ENCODE results near the gene GRM7. TPM values are rescaled to one million over a fixed set of nuclear protein-coding genes. Genes with fewer than 3 reads are reported as not detected.

GRM7 gene
- total and polyA plus RNA-seq, 2 of the 4 experiments (the other 2 are of a cell fraction) = not detected

DNA sequence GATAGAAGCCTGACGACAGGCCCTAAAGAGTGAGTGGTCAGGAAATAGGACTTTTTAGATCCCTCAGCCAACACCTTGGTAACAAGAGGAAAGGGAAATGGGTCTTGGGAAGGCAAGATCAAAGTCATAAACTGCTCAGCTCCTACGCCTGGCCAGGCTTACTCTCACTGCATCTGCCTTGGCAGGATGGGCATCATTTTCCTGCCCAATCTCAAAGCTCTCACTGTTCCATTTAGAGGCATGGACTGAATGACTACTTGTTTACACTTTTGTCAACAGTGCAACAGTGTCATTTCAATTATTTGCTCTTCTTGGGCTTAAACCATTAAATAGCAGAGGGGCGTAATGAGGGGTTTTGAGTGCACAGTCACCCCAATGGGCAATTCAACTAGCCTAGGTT, 808.7 kb downstream of the GRM7 start:
- WGBS, 2 experiments (ENCODE audit: extremely low coverage in 2 of 2, insufficient read length in 1 of 2) = no CpG with 5 or more reads among the region's 3 CpGs
- dilution Hi-C loops (cut with HindIII; ENCODE audit: low sequenced_read_pairs, unreplicated experiment) = no loop called here

More for the DNA sequence above, 808.7 kb downstream of the GRM7 start:
- ChIA-PET POLR2A (ENCODE audit: unreplicated experiment) (no interaction called here), CTCF (no interaction called here)
- BruUV-seq (replicated peaks) = no TSS peak
- no peak overlapping the region for H3K14ac ChIP-seq (replicated peaks; ENCODE audit: low read depth, low read length)
- no peak overlapping the region for H4K8ac ChIP-seq (ENCODE audit: low read depth in 2 of 2, low read length in 2 of 2)
- ATAC-seq (ENCODE audit: low read depth) = no peak
- H3K56ac ChIP-seq (ENCODE audit: extremely low read depth, insufficient read depth, low read length) = no peak overlapping the region
- H4K5ac ChIP-seq (ENCODE audit: low read depth, low read length) = no peak overlapping the region
- no peak overlapping the region for H3K4me2 ChIP-seq (ENCODE audit: low read depth, low read length)
- H2AFZ ChIP-seq (replicated peaks; ENCODE audit: low read length, poor library complexity) = no peak overlapping the region
- no peak overlapping the region for H2BK5ac ChIP-seq (ENCODE audit: low read depth, low read length, poor library complexity, severe bottlenecking)
- no peak overlapping the region for H3K4ac ChIP-seq (ENCODE audit: low read depth, low read length)
- intact Hi-C loops (cut with micrococcal nuclease) = no loop called here
- H3K9me3 ChIP-seq (ENCODE audit: control insufficient read depth, insufficient read depth, low read length) = peaks cover 13% of the 10 kb centered on the region
- TF ChIP-seq RCOR1 (IDR thresholded peaks at IDR 0.05; ENCODE audit: insufficient replicate concordance, low read length) (no peak), FOS (IDR thresholded peaks at IDR 0.05; ENCODE audit: low read depth, low read length) (no peak), NFE2L2 (IDR thresholded peaks at IDR 0.05; ENCODE audit: low read depth, low read length) (no peak), MAZ (IDR thresholded peaks at IDR 0.05; ENCODE audit: borderline replicate concordance, low read depth, low read length) (no peak), MXI1 (IDR thresholded peaks at IDR 0.05; ENCODE audit: borderline replicate concordance, low read depth, low read length) (no peak), RAD21 (IDR thresholded peaks at IDR 0.05; ENCODE audit: low read length) (no peak), CHD1 (IDR thresholded peaks at IDR 0.05; ENCODE audit: low read depth, low read length) (no peak), SMC3 (IDR thresholded peaks at IDR 0.05; ENCODE audit: low read depth, low read length) (no peak), RFX5 (IDR thresholded peaks at IDR 0.05; ENCODE audit: low read depth, low read length) (no peak), POLR2A (IDR thresholded peaks at IDR 0.05; ENCODE audit: low read depth, low read length) (no peak), BHLHE40 (IDR thresholded peaks at IDR 0.05; ENCODE audit: low read depth, low read length) (no peak), CEBPB (IDR thresholded peaks at IDR 0.05; ENCODE audit: low read depth, low read length) (no peak), MAFK (IDR thresholded peaks at IDR 0.05; ENCODE audit: low read depth, low read length) (no peak)
- TF ChIP-seq, protein P1, sequence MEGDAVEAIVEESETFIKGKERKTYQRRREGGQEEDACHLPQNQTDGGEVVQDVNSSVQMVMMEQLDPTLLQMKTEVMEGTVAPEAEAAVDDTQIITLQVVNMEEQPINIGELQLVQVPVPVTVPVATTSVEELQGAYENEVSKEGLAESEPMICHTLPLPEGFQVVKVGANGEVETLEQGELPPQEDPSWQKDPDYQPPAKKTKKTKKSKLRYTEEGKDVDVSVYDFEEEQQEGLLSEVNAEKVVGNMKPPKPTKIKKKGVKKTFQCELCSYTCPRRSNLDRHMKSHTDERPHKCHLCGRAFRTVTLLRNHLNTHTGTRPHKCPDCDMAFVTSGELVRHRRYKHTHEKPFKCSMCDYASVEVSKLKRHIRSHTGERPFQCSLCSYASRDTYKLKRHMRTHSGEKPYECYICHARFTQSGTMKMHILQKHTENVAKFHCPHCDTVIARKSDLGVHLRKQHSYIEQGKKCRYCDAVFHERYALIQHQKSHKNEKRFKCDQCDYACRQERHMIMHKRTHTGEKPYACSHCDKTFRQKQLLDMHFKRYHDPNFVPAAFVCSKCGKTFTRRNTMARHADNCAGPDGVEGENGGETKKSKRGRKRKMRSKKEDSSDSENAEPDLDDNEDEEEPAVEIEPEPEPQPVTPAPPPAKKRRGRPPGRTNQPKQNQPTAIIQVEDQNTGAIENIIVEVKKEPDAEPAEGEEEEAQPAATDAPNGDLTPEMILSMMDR (conservative IDR thresholded peaks at IDR 0.05; ENCODE audit: low read depth, low read length) = no peak
- TF ChIP-seq, protein P2, sequence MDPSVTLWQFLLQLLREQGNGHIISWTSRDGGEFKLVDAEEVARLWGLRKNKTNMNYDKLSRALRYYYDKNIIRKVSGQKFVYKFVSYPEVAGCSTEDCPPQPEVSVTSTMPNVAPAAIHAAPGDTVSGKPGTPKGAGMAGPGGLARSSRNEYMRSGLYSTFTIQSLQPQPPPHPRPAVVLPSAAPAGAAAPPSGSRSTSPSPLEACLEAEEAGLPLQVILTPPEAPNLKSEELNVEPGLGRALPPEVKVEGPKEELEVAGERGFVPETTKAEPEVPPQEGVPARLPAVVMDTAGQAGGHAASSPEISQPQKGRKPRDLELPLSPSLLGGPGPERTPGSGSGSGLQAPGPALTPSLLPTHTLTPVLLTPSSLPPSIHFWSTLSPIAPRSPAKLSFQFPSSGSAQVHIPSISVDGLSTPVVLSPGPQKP (IDR thresholded peaks at IDR 0.05; ENCODE audit: borderline replicate concordance, low read depth, low read length) = no peak
- TF ChIP-seq, protein P3, sequence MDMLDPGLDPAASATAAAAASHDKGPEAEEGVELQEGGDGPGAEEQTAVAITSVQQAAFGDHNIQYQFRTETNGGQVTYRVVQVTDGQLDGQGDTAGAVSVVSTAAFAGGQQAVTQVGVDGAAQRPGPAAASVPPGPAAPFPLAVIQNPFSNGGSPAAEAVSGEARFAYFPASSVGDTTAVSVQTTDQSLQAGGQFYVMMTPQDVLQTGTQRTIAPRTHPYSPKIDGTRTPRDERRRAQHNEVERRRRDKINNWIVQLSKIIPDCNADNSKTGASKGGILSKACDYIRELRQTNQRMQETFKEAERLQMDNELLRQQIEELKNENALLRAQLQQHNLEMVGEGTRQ (IDR thresholded peaks at IDR 0.05; ENCODE audit: low read depth, low read length) = no peak
- no peaks in the 10 kb centered on the region for H4K20me1 ChIP-seq (ENCODE audit: insufficient read depth, low read length)
- no peaks in the 10 kb centered on the region for H3K4me1 ChIP-seq (ENCODE audit: control insufficient read depth, insufficient read depth, low read length)
- no peak overlapping the region for H2AK9ac ChIP-seq (replicated peaks; ENCODE audit: low read depth, low read length, poor library complexity)
- H2BK20ac ChIP-seq (ENCODE audit: low read depth, low read length) = no peak overlapping the region
- H3K4me3 ChIP-seq (ENCODE audit: insufficient read depth, low read depth, low read length) = no peak overlapping the region
- no peaks in the 10 kb centered on the region for H3K9me1 ChIP-seq (ENCODE audit: insufficient read depth, low read length)
- no peak overlapping the region for H2BK120ac ChIP-seq (ENCODE audit: low read depth, low read length)
- H2BK15ac ChIP-seq (ENCODE audit: low read depth, low read length) = no peak overlapping the region
- no peak for DNase-seq
- no peak overlapping the region for H3K9ac ChIP-seq (ENCODE audit: low read depth, low read length)
- no peak overlapping the region for H2AK5ac ChIP-seq (ENCODE audit: low read depth, low read length)
- H3K79me1 ChIP-seq (ENCODE audit: low read depth in 1 of 2, low read length in 2 of 2) = no peaks in the 10 kb centered on the region
- in situ Hi-C loops (cut with MboI; ENCODE audit: low sequenced_read_pairs) = no loop called here
- no peak overlapping the region for H4K91ac ChIP-seq (ENCODE audit: insufficient read depth, low read depth, low read length)
- H3K27me3 ChIP-seq (ENCODE audit: control insufficient read depth, insufficient read depth, low read length) = no peaks in the 10 kb centered on the region
- H3K27ac ChIP-seq (ENCODE audit: insufficient read depth, low read length) = no peak overlapping the region
- H3K23ac ChIP-seq (ENCODE audit: low read depth, low read length) = no peak overlapping the region
- H3K36me3 ChIP-seq (ENCODE audit: control insufficient read depth, insufficient read depth, low read length) = no peaks in the 10 kb centered on the region
- no peak overlapping the region for H3K18ac ChIP-seq (ENCODE audit: low read depth, low read length)

Data from IMR-90 (cell line).